ENCODE data around the gene USE1.
A peak's percentile ranks its signal among the peaks of the same experiment; 100 is the strongest.

- TF ChIP-seq CTCF (IDR thresholded peaks at IDR 0.05) (no peak), POLR2A (IDR thresholded peaks at IDR 0.05) (peak in 1 of 2 donors; percentile 41)
Observed at GRCh38 chr19:17266975-17267788, 52.0 kb downstream of the USE1 start, which contains the start of gene BABAM1.
